Activated CD4-positive, alpha-beta memory T cell treated with anti-CD3 and anti-CD28 coated beads for 36 hours (primary cell): ENCODE measurements around the gene PRSS38. TPM values are rescaled to one million over a fixed set of nuclear protein-coding genes. Genes with fewer than 3 reads are reported as not detected.
A peak's percentile ranks its signal among the peaks of the same experiment; 100 is the strongest.

Experiments used
- CTCF ChIA-PET: fragments of 350-600 bp; sonication (Branson Sonifier 250); formaldehyde crosslinking; loops from one replicate; lab custom pipeline; 2021; ENCODE audit warnings: antibody characterized with exemption, inconsistent platforms; lab: Charles Lee
- POLR2A ChIA-PET: fragments of 350-600 bp; sonication (Branson Sonifier 250); formaldehyde crosslinking; loops from one replicate; lab custom pipeline; 2021; ENCODE audit warnings: antibody characterized with exemption; lab: Charles Lee
- DNase-seq: peaks from one replicate; pipeline ENCODE4 v3.0.0-alpha.2; 2020
- H3K27ac Mint-ChIP-seq: one replicate; pipeline ENCODE4 v1.8.0; 2021; ENCODE audit warnings: mixed read lengths
- H3K27me3 Mint-ChIP-seq: one replicate; pipeline ENCODE4 v1.8.0; 2021; ENCODE audit warnings: mixed read lengths
- H3K36me3 Mint-ChIP-seq: one replicate; pipeline ENCODE4 v1.8.0; 2021; ENCODE audit warnings: mixed read lengths
- H3K4me1 Mint-ChIP-seq: one replicate; pipeline ENCODE4 v1.8.0; 2021; ENCODE audit warnings: low read depth, mixed read lengths
- H3K4me3 Mint-ChIP-seq: one replicate; pipeline ENCODE4 v1.8.0; 2021; ENCODE audit warnings: mild to moderate bottlenecking, mixed read lengths
- H3K9me3 Mint-ChIP-seq: one replicate; pipeline ENCODE4 v1.8.0; 2021; ENCODE audit warnings: mixed read lengths
- intact Hi-C: fragments of 100-400 bp; cut with micrococcal nuclease; formaldehyde crosslinking; loops from one replicate; pipeline ENCODE4 v1.15.1; 2023
- total RNA-seq, 2 experiments: library from RNA; stranded (reverse); gene quantifications; one replicate each; pipeline ENCODE4 v1.2.3, GENCODE V29; 2021

Gene PRSS38
- total RNA-seq, 2 experiments from 2014 or later: not detected

- no peak overlapping the region for H3K27ac Mint-ChIP-seq
- intact Hi-C loops: loop anchor here (2.0 to 5.0 kb wide), 2 partner anchors 55 to 293 kb away; partner anchors contain the start of genes ARF1, JMJD4 and SNAP47
- no peaks in the 10 kb centered on the region for H3K9me3 Mint-ChIP-seq
- peaks cover 11% of the 10 kb centered on the region for H3K4me1 Mint-ChIP-seq
- H3K36me3 Mint-ChIP-seq: no peaks in the 10 kb centered on the region
- H3K4me3 Mint-ChIP-seq: peak overlapping the region; percentile 71
- ChIA-PET CTCF (no interaction called here), POLR2A (no interaction called here)
- no peaks in the 10 kb centered on the region for H3K27me3 Mint-ChIP-seq
- no peak for DNase-seq
Observed at GRCh38 chr1:227789084-227790033, 26.1 kb upstream of the PRSS38 start.

DNA sequence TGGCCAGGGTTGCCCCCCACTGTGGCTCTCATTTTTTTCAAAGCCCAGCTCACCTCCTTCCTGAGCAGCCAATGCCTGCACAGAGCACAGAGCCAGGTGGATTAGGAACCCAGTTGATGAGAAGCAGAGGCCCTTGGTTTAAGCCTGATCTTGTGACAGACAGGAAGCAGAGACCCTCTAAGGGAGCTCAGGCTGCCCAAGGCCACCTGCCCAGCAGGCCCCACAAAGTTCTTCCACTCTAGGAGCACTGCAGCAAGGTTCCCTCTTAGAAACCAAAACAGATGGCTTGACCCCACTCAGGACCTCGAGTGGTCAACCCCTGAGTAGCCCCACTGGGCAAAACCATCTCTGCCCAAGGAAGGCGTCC is 25.5 kb upstream of the PRSS38 start:
- Mint-ChIP-seq H3K4me3 (no peak overlapping the region), H3K27ac (no peak overlapping the region), H3K4me1 (peaks cover 11% of the 10 kb centered on the region), H3K27me3 (no peaks in the 10 kb centered on the region), H3K9me3 (no peaks in the 10 kb centered on the region), H3K36me3 (no peaks in the 10 kb centered on the region)
- ChIA-PET POLR2A (no interaction called here), CTCF (no interaction called here)
- intact Hi-C loops: no loop called here
- DNase-seq: no peak

DNA sequence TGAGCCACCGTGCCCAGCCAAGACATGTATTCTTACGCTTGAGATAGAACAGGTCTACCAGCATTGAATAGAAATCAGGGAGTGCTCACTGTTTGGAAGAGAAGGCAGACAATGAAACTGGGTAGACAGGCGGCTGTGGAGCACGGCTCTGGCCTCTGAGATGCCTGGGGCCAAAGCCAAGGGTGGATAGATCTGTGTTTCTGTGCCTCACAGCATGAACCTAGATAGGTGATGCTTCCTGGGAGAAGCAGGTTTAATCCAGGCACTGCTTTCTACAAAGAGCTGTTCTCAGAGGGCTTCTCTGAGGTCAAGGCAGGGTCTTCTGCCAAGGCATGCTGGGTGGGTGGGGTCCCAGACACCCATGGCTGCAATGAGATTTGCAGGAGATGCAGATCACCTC is 24.6 kb upstream of the PRSS38 start:
- ChIA-PET CTCF (no interaction called here), POLR2A (no interaction called here)
- H3K27me3 Mint-ChIP-seq: no peaks in the 10 kb centered on the region
- H3K9me3 Mint-ChIP-seq: no peaks in the 10 kb centered on the region
- no peaks in the 10 kb centered on the region for H3K36me3 Mint-ChIP-seq
- DNase-seq: no peak
- H3K27ac Mint-ChIP-seq: no peak overlapping the region
- H3K4me1 Mint-ChIP-seq: peaks cover 8% of the 10 kb centered on the region
- intact Hi-C loops: no loop called here
- H3K4me3 Mint-ChIP-seq: no peak overlapping the region

- Mint-ChIP-seq H3K4me1 (peaks cover 8% of the 10 kb centered on the region), H3K9me3 (no peaks in the 10 kb centered on the region), H3K36me3 (no peaks in the 10 kb centered on the region), H3K4me3 (no peak overlapping the region), H3K27ac (no peak overlapping the region), H3K27me3 (no peaks in the 10 kb centered on the region)
- CTCF ChIA-PET: no interaction called here
- POLR2A ChIA-PET: no interaction called here
- no peak for DNase-seq
- intact Hi-C loops: no loop called here
Observed at GRCh38 chr1:227791425-227792143, 23.9 kb upstream of the PRSS38 start.

GRCh38 chr1:227792216-227793078 is 23.0 kb upstream of the PRSS38 start:
- ChIA-PET CTCF (no interaction called here), POLR2A (no interaction called here)
- Mint-ChIP-seq H3K27me3 (no peaks in the 10 kb centered on the region), H3K27ac (no peak overlapping the region), H3K4me3 (no peak overlapping the region), H3K9me3 (no peaks in the 10 kb centered on the region), H3K4me1 (peaks cover 2% of the 10 kb centered on the region), H3K36me3 (no peaks in the 10 kb centered on the region)
- intact Hi-C loops: no loop called here
- DNase-seq: no peak

GRCh38 chr1:227793079-227793947 is 22.2 kb upstream of the PRSS38 start:
- no peaks in the 10 kb centered on the region for H3K36me3 Mint-ChIP-seq
- H3K27ac Mint-ChIP-seq: no peak overlapping the region
- ChIA-PET POLR2A (no interaction called here), CTCF (interaction anchor here (0.5 kb wide), 1 partner anchor 176 kb away, joined by 3 read pairs; no protein-coding TSS in a partner anchor)
- H3K27me3 Mint-ChIP-seq: no peaks in the 10 kb centered on the region
- no peak for DNase-seq
- H3K9me3 Mint-ChIP-seq: no peaks in the 10 kb centered on the region
- no peak overlapping the region for H3K4me3 Mint-ChIP-seq
- no peaks in the 10 kb centered on the region for H3K4me1 Mint-ChIP-seq
- intact Hi-C loops: no loop called here

- Mint-ChIP-seq H3K4me3 (no peak overlapping the region), H3K4me1 (no peaks in the 10 kb centered on the region), H3K36me3 (no peaks in the 10 kb centered on the region), H3K27me3 (no peaks in the 10 kb centered on the region), H3K9me3 (no peaks in the 10 kb centered on the region), H3K27ac (no peak overlapping the region)
- intact Hi-C loops: no loop called here
- ChIA-PET CTCF (interaction anchor here (0.5 to 0.6 kb wide), 2 partner anchors 32 to 177 kb away, joined by 3 read pairs; no protein-coding TSS in a partner anchor), POLR2A (no interaction called here)
- DNase-seq: no peak
Observed at GRCh38 chr1:227793948-227794816, 21.3 kb upstream of the PRSS38 start.

DNA sequence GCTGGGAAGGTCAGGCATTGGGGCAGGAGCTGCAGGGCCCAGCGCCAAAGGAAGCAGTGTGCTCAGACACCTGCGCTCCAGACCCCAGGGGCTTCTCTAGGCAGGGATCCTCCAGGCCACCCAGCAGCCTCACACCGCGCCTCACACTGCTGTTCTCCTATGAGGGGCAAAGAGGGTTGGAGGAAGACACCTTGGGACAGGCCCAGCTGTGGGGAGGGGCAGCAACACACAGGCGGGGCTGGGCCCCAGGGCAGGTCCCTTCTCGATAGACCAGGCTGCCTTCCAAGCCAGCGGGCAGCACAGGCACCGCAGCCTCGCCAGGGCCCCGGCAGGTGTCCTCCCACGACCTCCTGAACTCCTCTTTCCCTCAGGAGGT is 20.7 kb upstream of the PRSS38 start:
- CTCF ChIA-PET: no interaction called here

GRCh38 chr1:227795732-227796131 is 19.7 kb upstream of the PRSS38 start:
- Mint-ChIP-seq H3K27ac (no peak overlapping the region), H3K9me3 (no peaks in the 10 kb centered on the region), H3K27me3 (no peaks in the 10 kb centered on the region), H3K4me1 (no peaks in the 10 kb centered on the region), H3K4me3 (no peak overlapping the region), H3K36me3 (no peaks in the 10 kb centered on the region)
- ChIA-PET CTCF (interaction anchor here (0.7 kb wide), 1 partner anchor 34 kb away, joined by 3 read pairs; no protein-coding TSS in a partner anchor), POLR2A (no interaction called here)
- no peak for DNase-seq
- intact Hi-C loops: no loop called here

More for the DNA sequence above, 20.7 kb upstream of the PRSS38 start:
- no peak overlapping the region for H3K4me3 Mint-ChIP-seq
- H3K36me3 Mint-ChIP-seq: no peaks in the 10 kb centered on the region
- no peaks in the 10 kb centered on the region for H3K9me3 Mint-ChIP-seq
- no peak overlapping the region for H3K27ac Mint-ChIP-seq
- H3K27me3 Mint-ChIP-seq: no peaks in the 10 kb centered on the region
- intact Hi-C loops: no loop called here
- POLR2A ChIA-PET: no interaction called here
- H3K4me1 Mint-ChIP-seq: no peaks in the 10 kb centered on the region
- DNase-seq: no peak

- intact Hi-C loops: no loop called here
- CTCF ChIA-PET: no interaction called here
- DNase-seq: no peak
- Mint-ChIP-seq H3K4me3 (no peak overlapping the region), H3K27ac (no peak overlapping the region), H3K4me1 (no peaks in the 10 kb centered on the region), H3K36me3 (no peaks in the 10 kb centered on the region), H3K27me3 (no peaks in the 10 kb centered on the region), H3K9me3 (no peaks in the 10 kb centered on the region)
- POLR2A ChIA-PET: no interaction called here
Observed at GRCh38 chr1:227796359-227796915, 19.0 kb upstream of the PRSS38 start.
